Fibroblast of lung (primary cell): ENCODE measurements around the gene TARS3. TPM values are rescaled to one million over a fixed set of nuclear protein-coding genes. Genes with fewer than 3 reads are reported as not detected.

Source experiments
- DNase-seq, 2 donors: peaks; one replicate each; pipeline versions ENCODE4 v3.0.0 to v3.0.0-alpha.2; 2010; ENCODE audit warnings: low read depth in 2 of 2
- H2AFZ ChIP-seq: 2 replicates; pipeline ENCODE4 v1.5.1; 2012; ENCODE audit warnings: low read length, control low read depth, inconsistent platforms
- H3K27ac ChIP-seq: 2 replicates; pipeline ENCODE4 v1.5.1; 2011; ENCODE audit warnings: low read length, control low read depth; ENCODE audit not compliant: insufficient read depth
- H3K27me3 ChIP-seq: 2 replicates; pipeline ENCODE4 v1.5.1; 2011; ENCODE audit warnings: mild to moderate bottlenecking, low read length; ENCODE audit not compliant: control insufficient read depth, insufficient read depth
- H3K36me3 ChIP-seq: 2 replicates; pipeline ENCODE4 v1.5.1; 2011; ENCODE audit warnings: low read length; ENCODE audit not compliant: control insufficient read depth, insufficient read depth
- H3K4me1 ChIP-seq: 2 replicates; pipeline ENCODE4 v1.5.1; 2011; ENCODE audit warnings: low read length; ENCODE audit not compliant: control insufficient read depth, insufficient read depth; ENCODE audit errors: extremely low read depth
- H3K4me2 ChIP-seq: 2 replicates; pipeline ENCODE4 v1.5.1; 2011; ENCODE audit warnings: low read length, control low read depth; ENCODE audit not compliant: insufficient read depth; ENCODE audit errors: extremely low read depth
- H3K4me3 ChIP-seq, 4 experiments: fragments of 200-600 bp in 1 of 4; sonication (generic) in 1 of 4; replicated peaks in 1 of 4; 2 replicates each; pipeline ENCODE4 v1.5.1; 2011 to 2016; ENCODE audit warnings: low read length in 4 of 4, low read depth in 3 of 4, mild to moderate bottlenecking in 3 of 4, control low read depth in 2 of 4, inconsistent platforms in 1 of 4, mixed read lengths in 1 of 4; ENCODE audit not compliant: insufficient read depth in 1 of 4; ENCODE audit errors: control extremely low read depth in 1 of 4
- H3K79me2 ChIP-seq: 2 replicates; pipeline ENCODE4 v1.5.1; 2012; ENCODE audit warnings: mild to moderate bottlenecking, low read length, inconsistent platforms; ENCODE audit not compliant: control insufficient read depth, insufficient read depth
- H3K9ac ChIP-seq: 2 replicates; pipeline ENCODE4 v1.5.1; 2011; ENCODE audit warnings: mild to moderate bottlenecking, low read length, control low read depth; ENCODE audit not compliant: insufficient read depth
- H3K9me3 ChIP-seq: 2 replicates; pipeline ENCODE4 v1.5.1; 2012; ENCODE audit warnings: low read depth, low read length; ENCODE audit not compliant: control insufficient read depth, insufficient read depth
- H4K20me1 ChIP-seq: 2 replicates; pipeline ENCODE4 v1.5.1; 2011; ENCODE audit warnings: low read length; ENCODE audit not compliant: control insufficient read depth, insufficient read depth; ENCODE audit errors: extremely low read depth
- EZH2 ChIP-seq: IDR thresholded peaks from 2 replicates; pipeline ENCODE4 v1.5.1; 2012; ENCODE audit warnings: low read length, control low read depth, mild to moderate bottlenecking; ENCODE audit errors: missing control alignments
- polyA plus RNA-seq, 2 donors: library from polyadenylated mRNA; depleted of rRNA in 1 of 2; stranded (reverse) in 1 of 2; unstranded in 1 of 2; fragments of >200 nt; gene quantifications; 2 replicates each; pipeline ENCODE4 v1.2.1, GENCODE V29; 2011 to 2012; ENCODE audit warnings: missing spikeins in 1 of 2
- total RNA-seq: library from RNA; depleted of rRNA; stranded (reverse); fragments of >200 nt; gene quantifications from 2 replicates; pipeline ENCODE4 v1.2.1, GENCODE V29; 2014
- TF ChIP-seq, protein P1 (sequence below), 2 donors: IDR thresholded peaks in 1 of 2; conservative IDR thresholded peaks in 1 of 2; 1 replicate in 1 of 2; 2 replicates in 1 of 2; pipeline ENCODE4 v1.5.1; 2011 to 2012; ENCODE audit warnings: low read length in 2 of 2, control low read depth in 1 of 2, inconsistent platforms in 1 of 2, low read depth in 1 of 2, mild to moderate bottlenecking in 1 of 2

The TARS3 gene
- total and polyA plus RNA-seq, 2 donors (not counting 1 experiment from before 2014, with no cell fraction given), result 4.3 to 23.3 TPM

DNA sequence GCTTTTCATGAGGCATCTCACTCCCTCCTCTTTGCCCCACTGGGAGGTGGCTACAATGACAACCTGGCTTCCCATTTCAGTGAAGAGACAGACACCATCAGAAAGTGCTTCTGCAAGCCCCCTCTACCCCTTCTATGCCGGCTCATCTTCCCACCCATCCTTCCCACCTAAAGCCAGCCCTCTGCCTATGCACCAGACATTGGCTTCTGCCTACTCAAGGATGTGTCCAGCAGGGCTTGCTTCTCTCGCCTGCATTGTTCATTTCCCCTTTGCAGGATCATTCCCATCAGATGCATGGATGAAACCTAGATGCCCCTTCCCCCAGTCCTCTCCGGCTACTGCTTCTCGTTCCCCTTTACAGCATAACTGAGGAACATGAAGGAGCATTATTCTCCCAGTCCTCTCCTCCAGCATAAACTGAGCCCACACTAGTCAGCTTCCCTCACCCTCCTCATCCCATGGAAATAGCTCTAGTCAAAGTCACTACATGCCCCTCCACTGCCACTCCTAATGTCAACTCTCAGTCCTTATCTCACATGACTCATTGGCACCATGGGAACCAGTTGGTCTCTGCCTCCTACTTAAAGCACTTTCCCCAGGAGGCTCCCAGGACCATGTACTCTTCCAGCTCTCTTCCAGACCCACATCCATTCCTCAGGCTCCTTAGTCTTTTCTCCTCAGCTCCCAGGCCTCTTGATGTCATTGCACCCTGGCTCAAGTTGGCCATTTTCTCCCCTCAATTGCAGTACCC is 120.0 kb downstream of the TARS3 start:
- H3K4me2 ChIP-seq, result no peak overlapping the region
- H3K79me2 ChIP-seq, result no peaks in the 10 kb centered on the region
- H3K9me3 ChIP-seq, result no peaks in the 10 kb centered on the region
- H3K9ac ChIP-seq, result no peak overlapping the region
- TF ChIP-seq EZH2, result no peak
- TF ChIP-seq, protein P1, sequence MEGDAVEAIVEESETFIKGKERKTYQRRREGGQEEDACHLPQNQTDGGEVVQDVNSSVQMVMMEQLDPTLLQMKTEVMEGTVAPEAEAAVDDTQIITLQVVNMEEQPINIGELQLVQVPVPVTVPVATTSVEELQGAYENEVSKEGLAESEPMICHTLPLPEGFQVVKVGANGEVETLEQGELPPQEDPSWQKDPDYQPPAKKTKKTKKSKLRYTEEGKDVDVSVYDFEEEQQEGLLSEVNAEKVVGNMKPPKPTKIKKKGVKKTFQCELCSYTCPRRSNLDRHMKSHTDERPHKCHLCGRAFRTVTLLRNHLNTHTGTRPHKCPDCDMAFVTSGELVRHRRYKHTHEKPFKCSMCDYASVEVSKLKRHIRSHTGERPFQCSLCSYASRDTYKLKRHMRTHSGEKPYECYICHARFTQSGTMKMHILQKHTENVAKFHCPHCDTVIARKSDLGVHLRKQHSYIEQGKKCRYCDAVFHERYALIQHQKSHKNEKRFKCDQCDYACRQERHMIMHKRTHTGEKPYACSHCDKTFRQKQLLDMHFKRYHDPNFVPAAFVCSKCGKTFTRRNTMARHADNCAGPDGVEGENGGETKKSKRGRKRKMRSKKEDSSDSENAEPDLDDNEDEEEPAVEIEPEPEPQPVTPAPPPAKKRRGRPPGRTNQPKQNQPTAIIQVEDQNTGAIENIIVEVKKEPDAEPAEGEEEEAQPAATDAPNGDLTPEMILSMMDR (conservative IDR thresholded peaks at IDR 0.05 in 1 of 2, IDR thresholded peaks at IDR 0.05 in 1 of 2; ENCODE audit: low read depth in 1 of 2, low read length in 2 of 2), result no peak
- no peaks in the 10 kb centered on the region for H3K4me1 ChIP-seq
- no peak overlapping the region for H3K4me3 ChIP-seq
- no peak overlapping the region for H2AFZ ChIP-seq
- H4K20me1 ChIP-seq, result no peaks in the 10 kb centered on the region
- peaks cover 5% of the 10 kb centered on the region for H3K27me3 ChIP-seq
- H3K27ac ChIP-seq, result no peak overlapping the region
- no peak for DNase-seq
- no peaks in the 10 kb centered on the region for H3K36me3 ChIP-seq

Other genes starting within 250 kb of the TARS3 start
- 0.83 and 1.0 TPM in 2 replicates for gene PCSK6, start 234.8 kb downstream of the TARS3 start, total RNA-seq
- gene PCSK6, start 234.8 kb downstream of the TARS3 start, polyA plus RNA-seq, result 0.02 and 1.5 TPM in 2 replicates
- gene TM2D3, start 72.1 kb downstream of the TARS3 start, total RNA-seq, result 46.2 and 71.5 TPM in 2 replicates
- 44.6 and 46.1 TPM in 2 replicates for gene TM2D3, start 72.1 kb downstream of the TARS3 start, polyA plus RNA-seq
- gene OR4F6, start 79.0 kb upstream of the TARS3 start, total RNA-seq, result not detected in 2 replicates
- gene OR4F6, start 79.0 kb upstream of the TARS3 start, polyA plus RNA-seq, result not detected in 2 replicates
- gene OR4F15, start 87.7 kb upstream of the TARS3 start, total RNA-seq, result 0.17 TPM in 1 of 2 replicates, not detected in the other
- not detected in 2 replicates for gene OR4F15, start 87.7 kb upstream of the TARS3 start, polyA plus RNA-seq